Breast epithelium (tissue), 4 donors: ENCODE results near the gene PPP2R3B. TPM values are rescaled to one million over a fixed set of nuclear protein-coding genes. Genes with fewer than 3 reads are reported as not detected.
"Not testable (repeated sequence)": the region's sequence is repeated elsewhere in the genome, so short reads cannot be mapped to it uniquely, and the experiment has no call there.

Experiments used
- DNase-seq, 2 donors: peaks; one replicate each; pipeline ENCODE4 v3.0.0-alpha.2; 2019; ENCODE audit warnings: low spot score in 2 of 2
- H3K27ac ChIP-seq, 2 donors: fragments of 200-600 bp; sonication (generic) in 1 of 2; one replicate each; pipeline ENCODE4 v1.5.1; 2016 to 2019; ENCODE audit warnings: mild to moderate bottlenecking in 1 of 2
- H3K27me3 ChIP-seq, 2 donors: fragments of 200-600 bp; sonication (generic) in 1 of 2; one replicate each; pipeline versions ENCODE4 v1.5.1 to v1.6.0; 2017 to 2019; ENCODE audit warnings: control low read depth in 1 of 2, mild to moderate bottlenecking in 1 of 2
- H3K36me3 ChIP-seq: fragments of 200-600 bp; one replicate; pipeline ENCODE4 v1.5.1; 2019
- H3K4me1 ChIP-seq, 2 donors: fragments of 200-600 bp; sonication (generic); one replicate each; pipeline ENCODE4 v1.5.1; 2016 to 2019; ENCODE audit warnings: control low read depth in 1 of 2
- H3K4me3 ChIP-seq, 3 donors: fragments of 200-600 bp; sonication (generic); 1 replicate in 2 of 3; 2 replicates in 1 of 3; pipeline ENCODE4 v1.5.1; 2016 to 2019; ENCODE audit warnings: mild to moderate bottlenecking in 3 of 3, moderate library complexity in 2 of 3
- H3K9me3 ChIP-seq, 2 donors: fragments of 200-600 bp; sonication (generic) in 1 of 2; one replicate each; pipeline ENCODE4 v1.5.1; 2016 to 2019; ENCODE audit warnings: control low read depth in 1 of 2
- CTCF ChIP-seq, 3 donors: fragments of 450-650 bp; IDR thresholded peaks; one replicate each; pipeline ENCODE4 v1.5.1; 2016 to 2017; ENCODE audit warnings: antibody characterized with exemption in 3 of 3, mild to moderate bottlenecking in 3 of 3, moderate library complexity in 3 of 3
- POLR2A ChIP-seq: fragments of 450-650 bp; IDR thresholded peaks from one replicate; pipeline ENCODE4 v1.6.1; 2016; ENCODE audit warnings: antibody characterized with exemption, mild to moderate bottlenecking, moderate library complexity
- POLR2AphosphoS5 ChIP-seq, 3 donors: sonication (generic); formaldehyde crosslinking; IDR thresholded peaks; one replicate each; pipeline ENCODE4 v1.6.1; 2017; ENCODE audit warnings: antibody characterized with exemption in 3 of 3
- intact Hi-C: fragments of 100-400 bp; cut with DNase I; formaldehyde crosslinking; loops from one replicate; pipeline ENCODE4 v1.15.1; 2023; ENCODE audit warnings: low total_unique reads
- total RNA-seq, 3 donors: library from RNA; depleted of rRNA; stranded (reverse); fragments of >200 nt; gene quantifications; one replicate each; pipeline ENCODE4 v1.1.0, GENCODE V29; 2016

PPP2R3B gene
- total RNA-seq, 3 donors from 2014 or later = 10.4 to 23.3 (median 23.1) TPM

- Histone ChIP-seq H3K4me3 (no peak overlapping the region), H3K27ac (no peak overlapping the region), H3K9me3 (peaks cover 3% of the 10 kb centered on the region in 2 donors), H3K36me3 (no peaks in the 10 kb centered on the region), H3K27me3 (no peaks in the 10 kb centered on the region), H3K4me1 (no peaks in the 10 kb centered on the region)
- TF ChIP-seq POLR2AphosphoS5 (IDR thresholded peaks at IDR 0.05) (no peak), CTCF (IDR thresholded peaks at IDR 0.05) (no peak), POLR2A (no peak)
- no peak for DNase-seq
- intact Hi-C loops = no loop called here
Measured at GRCh38 chrX:353566-354535, 32.9 kb downstream of the PPP2R3B start.

- Histone ChIP-seq H3K27me3 (no peaks in the 10 kb centered on the region), H3K4me3 (no peak overlapping the region), H3K4me1 (no peaks in the 10 kb centered on the region), H3K36me3 (no peaks in the 10 kb centered on the region), H3K27ac (no peak overlapping the region), H3K9me3 (no peaks in the 10 kb centered on the region)
- DNase-seq = no peak
- no peak for TF ChIP-seq CTCF (IDR thresholded peaks at IDR 0.05)
- no peak for TF ChIP-seq POLR2AphosphoS5 (IDR thresholded peaks at IDR 0.05)
- no peak for TF ChIP-seq POLR2A
- intact Hi-C loops = no loop called here
Measured at GRCh38 chrX:352582-353314, 34.0 kb downstream of the PPP2R3B start.

- Histone ChIP-seq H3K27ac (no peak overlapping the region), H3K4me1 (no peaks in the 10 kb centered on the region), H3K36me3 (no peaks in the 10 kb centered on the region), H3K4me3 (no peak overlapping the region), H3K9me3 (no peaks in the 10 kb centered on the region), H3K27me3 (no peaks in the 10 kb centered on the region)
- intact Hi-C loops = no loop called here
- no peak for TF ChIP-seq CTCF (IDR thresholded peaks at IDR 0.05)
- no peak for TF ChIP-seq POLR2A
- no peak for TF ChIP-seq POLR2AphosphoS5 (IDR thresholded peaks at IDR 0.05)
- DNase-seq = no peak
Measured at GRCh38 chrX:352181-352580, 34.5 kb downstream of the PPP2R3B start.

- Histone ChIP-seq H3K27me3 (no peaks in the 10 kb centered on the region), H3K9me3 (no peaks in the 10 kb centered on the region), H3K4me1 (no peaks in the 10 kb centered on the region), H3K27ac (no peak overlapping the region), H3K36me3 (no peaks in the 10 kb centered on the region), H3K4me3 (no peak overlapping the region)
- TF ChIP-seq CTCF (IDR thresholded peaks at IDR 0.05) (no peak), POLR2A (no peak), POLR2AphosphoS5 (IDR thresholded peaks at IDR 0.05) (no peak)
- DNase-seq = no peak
- intact Hi-C loops = no loop called here
Measured at GRCh38 chrX:351736-352135, 35.0 kb downstream of the PPP2R3B start.

GRCh38 chrX:351324-351641 is 35.4 kb downstream of the PPP2R3B start:
- H3K27me3 ChIP-seq, DNase-seq, H3K27ac ChIP-seq, H3K4me3 ChIP-seq, H3K9me3 ChIP-seq, intact Hi-C loops, H3K36me3 ChIP-seq, H3K4me1 ChIP-seq: not testable (repeated sequence)
